HG03095 (cell line): ENCODE results near the gene JAG2.

Source experiments
- ATAC-seq: cut with Tn5 transposase; IDR thresholded peaks from one replicate; pipeline ENCODE4 v1.9.1; 2021; ENCODE audit warnings: moderate library complexity; ENCODE audit not compliant: unreplicated experiment

Gene JAG2

GRCh38 chr14:105168496-105168978, at the start of gene JAG2:
JAG2 (minus strand) TSS chr14:105168776; CDS start chr14:105168420, 356 bp downstream.
- no peak for ATAC-seq

- no peak for ATAC-seq
Observed at GRCh38 chr14:105217774-105218173, 49.2 kb upstream of the JAG2 start.

- no peak for ATAC-seq
Observed at GRCh38 chr14:105216490-105217247, 48.1 kb upstream of the JAG2 start.

GRCh38 chr14:105215602-105216001, 47.0 kb upstream of the JAG2 start:
- ATAC-seq: no peak

GRCh38 chr14:105214324-105214915, 45.8 kb upstream of the JAG2 start:
- no peak for ATAC-seq

GRCh38 chr14:105213361-105213760, 44.8 kb upstream of the JAG2 start:
- ATAC-seq: no peak

GRCh38 chr14:105212541-105213300, 44.1 kb upstream of the JAG2 start:
- no peak for ATAC-seq

GRCh38 chr14:105211758-105212089, 43.1 kb upstream of the JAG2 start:
- no peak for ATAC-seq

- no peak for ATAC-seq
Observed at GRCh38 chr14:105211086-105211757, 42.6 kb upstream of the JAG2 start.

GRCh38 chr14:105210266-105211025, 41.9 kb upstream of the JAG2 start:
- no peak for ATAC-seq

GRCh38 chr14:105209646-105210045, 41.1 kb upstream of the JAG2 start:
- no peak for ATAC-seq

GRCh38 chr14:105209091-105209490, 40.5 kb upstream of the JAG2 start:
- no peak for ATAC-seq

GRCh38 chr14:105208738-105209075, 40.1 kb upstream of the JAG2 start:
- no peak for ATAC-seq

- no peak for ATAC-seq
Observed at GRCh38 chr14:105207996-105208737, 39.6 kb upstream of the JAG2 start.

- ATAC-seq: no peak
Observed at GRCh38 chr14:105207460-105207901, 38.9 kb upstream of the JAG2 start.

GRCh38 chr14:105206873-105207272, 38.3 kb upstream of the JAG2 start:
- no peak for ATAC-seq

- ATAC-seq: no peak
Observed at GRCh38 chr14:105205673-105206208, 37.2 kb upstream of the JAG2 start.

GRCh38 chr14:105204931-105205672, 36.5 kb upstream of the JAG2 start:
- ATAC-seq: no peak
